GM21825 (cell line): Measurements from ENCODE around the gene CDK6.
"Not testable (repeated sequence)": the region's sequence is repeated elsewhere in the genome, so short reads cannot be mapped to it uniquely, and the experiment has no call there.

Source experiments
- ATAC-seq: cut with Tn5 transposase; IDR thresholded peaks from one replicate; pipeline ENCODE4 v1.9.1; 2021; ENCODE audit warnings: mild to moderate bottlenecking, moderate library complexity; ENCODE audit not compliant: unreplicated experiment

Gene CDK6

DNA sequence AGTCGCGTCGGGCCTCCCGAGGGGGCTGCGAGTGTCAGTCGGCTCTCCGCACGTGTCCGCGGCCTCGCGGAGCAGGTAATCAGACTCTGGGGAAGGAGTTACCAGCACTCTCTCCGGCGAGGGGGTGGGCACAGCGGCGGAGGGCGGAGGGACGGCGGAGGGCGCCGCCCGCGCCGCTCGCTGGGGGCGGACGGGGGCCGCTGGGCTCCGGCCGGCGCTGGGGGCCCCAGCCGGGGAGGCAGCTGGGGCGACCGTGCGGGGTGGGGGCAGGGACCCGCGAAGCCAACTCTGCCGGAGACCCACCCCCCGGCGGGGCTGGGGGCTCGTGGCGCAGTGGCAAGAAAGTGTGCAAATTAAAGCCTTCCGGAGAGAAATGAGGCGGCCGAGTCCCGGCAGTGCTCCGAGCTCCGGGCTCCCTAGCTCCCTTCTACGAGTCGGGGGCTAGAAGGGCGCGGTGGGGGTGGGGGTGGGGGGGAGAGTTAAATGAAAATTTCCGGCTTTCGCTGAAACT is at the start of gene CDK6:
Gene CDK6, minus strand, starts transcription at position 85 of the 511 bp plus-strand sequence. CDS start 3,250 bp downstream, outside the sequence.
- ATAC-seq: peak; percentile 36

DNA sequence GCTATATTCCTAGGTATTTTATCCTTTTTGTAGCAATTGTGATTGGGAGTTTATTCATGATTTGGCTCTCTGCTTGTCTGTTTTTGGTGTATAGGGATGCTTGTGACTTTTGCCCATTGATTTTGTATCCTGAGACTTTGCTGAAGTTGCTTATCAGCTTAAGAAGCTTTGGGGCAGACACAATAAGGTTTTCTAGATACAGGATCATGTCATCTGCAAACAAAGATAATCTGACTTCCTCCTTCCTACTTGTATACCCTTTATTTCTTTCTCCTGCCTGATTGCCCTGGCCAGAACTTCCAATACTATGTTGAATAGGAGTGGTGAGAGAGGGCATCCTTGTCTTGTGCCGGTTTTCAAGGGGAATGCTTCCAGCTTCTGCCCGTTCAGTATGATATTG is 49.7 kb upstream of the CDK6 start:
- not testable (repeated sequence) for ATAC-seq

DNA sequence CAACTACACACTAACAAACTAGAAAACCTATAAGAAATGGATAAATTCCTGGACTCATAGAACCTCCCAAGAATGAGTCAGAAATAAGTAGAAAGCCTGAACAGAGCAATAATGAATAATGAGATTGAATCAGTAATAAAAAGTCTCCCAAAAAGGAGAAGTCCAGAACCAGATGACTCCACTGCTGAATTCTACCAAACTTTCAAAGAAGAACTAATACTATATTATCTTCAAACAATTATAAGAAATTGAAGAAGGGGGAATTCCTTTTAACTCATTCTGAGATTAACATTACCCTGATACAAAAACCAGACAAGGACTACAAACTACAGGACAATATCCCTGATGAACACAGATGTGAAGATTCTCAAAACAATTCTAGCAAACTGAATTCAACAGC is 47.8 kb upstream of the CDK6 start:
- no peak for ATAC-seq

DNA sequence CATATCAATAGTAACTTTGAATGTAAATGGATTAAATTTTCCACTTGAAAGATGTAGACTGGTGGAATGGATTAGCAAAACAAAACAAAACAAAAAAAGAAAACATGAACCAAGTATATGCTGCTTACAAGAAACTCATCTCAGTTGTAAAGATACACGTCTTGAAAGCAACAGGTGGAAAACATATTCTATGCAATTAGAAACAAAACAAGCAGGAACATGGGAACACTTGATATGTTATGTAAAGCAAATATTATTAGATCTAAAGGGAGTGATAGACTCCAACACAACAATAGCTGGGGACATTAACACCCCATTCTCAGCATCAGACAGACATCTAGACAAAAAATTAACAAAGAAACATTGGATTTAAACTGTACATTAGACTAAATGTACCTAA is 46.4 kb upstream of the CDK6 start:
- ATAC-seq: no peak

DNA sequence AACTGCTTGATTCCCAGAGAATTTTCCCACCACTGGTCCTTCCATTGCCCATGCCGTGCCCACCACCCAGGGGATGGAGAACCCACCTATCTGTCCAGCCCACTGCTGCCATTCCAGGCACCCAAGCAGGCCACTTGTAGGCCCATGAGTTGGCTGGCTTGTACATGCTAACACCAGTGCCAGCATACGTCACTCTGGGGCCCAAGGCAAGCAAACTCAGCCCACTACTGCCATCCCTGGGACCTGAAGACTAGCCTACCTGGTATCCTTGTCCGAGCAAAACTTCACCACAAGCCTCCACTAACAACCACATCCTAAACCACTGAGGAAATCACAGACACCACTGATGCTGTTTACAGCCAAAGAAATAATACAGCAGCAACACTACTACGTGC is 44.7 kb upstream of the CDK6 start:
- ATAC-seq: no peak

DNA sequence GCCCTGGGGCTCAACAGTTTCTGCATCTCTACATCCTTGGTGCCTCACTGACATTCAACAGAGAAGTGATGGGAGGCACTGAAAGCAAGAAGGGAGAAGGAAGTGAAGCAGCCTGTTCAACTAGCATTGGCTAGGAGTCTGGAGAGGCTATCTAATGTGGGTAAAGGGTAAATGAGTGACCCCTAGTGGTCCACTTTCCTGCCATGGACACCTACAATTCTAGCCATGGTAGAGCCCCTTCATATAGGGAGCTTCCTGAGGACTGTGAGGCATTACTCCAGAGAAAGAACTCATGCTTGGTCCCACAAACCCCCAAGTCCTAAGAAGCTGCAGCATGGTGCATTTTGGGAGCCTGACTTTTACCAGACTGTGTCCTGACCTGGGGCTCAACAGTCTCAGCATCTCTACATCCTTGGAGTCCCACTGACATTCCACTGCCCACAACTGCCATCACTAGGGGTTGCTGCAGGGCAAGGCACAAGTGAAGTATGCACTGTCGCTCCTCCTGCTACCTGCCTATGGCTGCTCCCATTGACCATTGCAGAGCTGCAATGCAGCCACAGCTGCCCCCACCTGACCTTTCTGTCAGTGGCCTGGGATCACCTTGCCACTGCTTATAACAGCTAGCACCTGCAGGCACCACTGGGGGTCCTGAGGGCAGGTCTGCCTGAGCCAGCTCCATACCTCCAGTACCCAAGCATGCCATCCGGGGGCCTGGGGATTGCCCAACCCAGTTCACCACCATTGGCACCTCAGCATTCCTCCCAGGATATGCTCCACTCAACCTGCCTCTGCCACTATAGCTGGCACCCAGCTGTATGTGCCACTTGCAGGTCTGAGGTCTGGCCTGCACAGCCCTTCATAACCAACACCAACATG is 44.1 kb upstream of the CDK6 start:
- ATAC-seq: no peak

DNA sequence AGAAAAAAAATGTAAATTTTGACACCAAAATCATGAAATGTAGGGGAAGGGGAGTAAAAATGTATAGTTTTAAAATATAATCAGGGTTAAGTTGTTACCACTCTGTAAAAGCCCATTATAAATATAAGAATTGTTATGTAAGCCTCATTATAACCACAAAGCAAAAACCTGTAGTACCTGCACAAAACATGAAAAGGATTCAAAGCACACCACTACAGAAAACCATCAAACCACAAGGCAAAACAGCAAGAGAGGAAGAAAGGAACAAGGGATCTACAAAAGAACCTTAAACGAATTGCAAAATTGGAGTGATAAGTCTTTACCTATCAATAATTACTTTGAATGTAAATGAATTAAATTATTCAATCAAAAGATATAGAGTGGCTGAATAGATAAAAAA is 41.0 kb upstream of the CDK6 start:
- ATAC-seq: no peak

DNA sequence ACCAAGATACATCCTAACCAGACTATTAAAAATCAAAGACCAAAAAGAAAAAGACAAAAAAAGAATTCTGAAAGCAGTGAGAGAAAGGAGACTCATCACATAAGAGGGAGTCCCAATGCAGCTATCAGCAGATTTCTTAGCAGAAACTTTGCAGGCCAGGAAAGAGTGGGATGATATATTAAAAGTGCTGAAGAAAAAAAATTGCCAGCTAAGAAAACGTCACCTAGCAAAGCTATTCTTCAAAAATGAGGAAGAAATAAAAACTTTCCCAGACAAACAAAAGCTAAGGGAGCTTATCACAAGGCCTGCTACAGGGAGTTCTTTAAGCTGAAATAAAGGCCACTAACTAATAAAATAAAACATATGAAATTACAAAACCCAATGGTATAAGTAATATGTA is 40.5 kb upstream of the CDK6 start:
- ATAC-seq: no peak

DNA sequence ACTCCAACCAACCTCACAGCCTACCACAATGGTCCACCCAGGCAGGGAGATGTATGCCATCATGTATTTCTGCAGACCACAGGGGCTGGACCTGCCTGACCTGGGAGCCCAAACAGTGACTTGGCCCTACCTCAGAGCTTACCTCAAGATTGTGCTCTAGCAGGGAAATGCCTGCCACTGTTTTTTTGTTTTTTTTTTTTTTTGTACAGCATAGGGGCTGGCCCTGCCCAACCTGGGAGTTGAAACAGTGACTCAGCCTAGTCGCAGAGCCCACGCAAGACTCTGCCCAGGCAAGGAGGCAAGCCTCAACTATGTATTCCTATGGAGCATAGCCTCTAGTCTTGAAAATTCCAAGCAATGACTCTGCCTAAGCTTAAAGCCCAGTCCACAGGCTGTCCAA is 39.3 kb upstream of the CDK6 start:
- no peak for ATAC-seq

DNA sequence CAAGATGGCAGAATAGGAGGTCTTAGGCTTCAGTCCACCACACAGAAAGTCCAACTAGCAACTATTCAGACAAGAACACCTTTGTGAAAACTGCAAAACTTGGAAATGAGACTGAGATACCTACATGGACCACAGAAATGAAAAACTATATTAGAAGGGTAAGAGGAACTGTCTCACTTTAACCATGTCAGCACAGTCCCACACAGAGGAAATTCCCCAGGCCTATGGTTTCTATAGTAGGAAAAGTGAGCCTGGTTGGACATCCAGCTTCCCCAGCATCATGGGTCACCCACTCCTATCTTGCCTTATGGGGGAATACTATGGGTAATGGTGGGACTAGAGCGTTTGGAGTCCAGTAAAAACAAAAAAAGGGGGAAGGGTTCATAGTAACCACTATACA is 38.8 kb upstream of the CDK6 start:
- no peak for ATAC-seq

DNA sequence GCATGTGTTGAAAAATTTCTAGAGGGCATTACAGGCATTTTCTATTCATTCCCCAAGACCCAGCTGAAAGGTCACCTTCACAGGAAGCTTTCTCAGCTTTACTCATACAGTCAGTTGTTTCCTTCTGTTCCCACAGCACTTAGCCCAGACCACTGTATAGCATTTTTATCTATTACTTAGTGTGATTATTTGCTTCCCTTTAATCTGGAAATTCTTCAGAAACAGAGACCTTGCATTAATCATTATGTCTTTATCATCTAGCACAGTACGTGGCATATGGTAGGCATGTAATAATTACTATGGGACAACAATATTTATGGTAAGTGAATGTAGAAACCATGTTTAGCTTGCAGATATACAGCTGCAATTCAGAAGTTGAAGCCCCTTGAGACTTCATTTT is 38.2 kb upstream of the CDK6 start:
- ATAC-seq: no peak

DNA sequence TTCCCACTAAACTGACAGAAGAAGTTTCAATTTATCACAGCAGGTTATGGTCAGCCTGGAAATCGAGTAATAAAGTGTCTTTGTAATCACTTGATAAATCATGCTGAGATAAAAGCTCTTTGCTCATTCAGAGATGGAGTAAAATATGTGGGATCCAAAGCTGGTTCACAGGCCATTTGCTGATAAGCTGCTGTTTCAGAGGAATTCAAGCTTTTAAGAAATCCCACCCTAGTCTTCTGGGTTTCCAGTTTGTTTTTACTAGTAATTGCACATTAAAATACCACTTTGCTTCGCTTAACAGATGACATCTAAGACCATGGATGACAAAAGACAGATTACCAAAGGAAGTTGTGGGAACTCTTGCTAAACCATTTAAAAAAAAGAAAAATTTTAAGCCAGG is 37.4 kb upstream of the CDK6 start:
- ATAC-seq: no peak

DNA sequence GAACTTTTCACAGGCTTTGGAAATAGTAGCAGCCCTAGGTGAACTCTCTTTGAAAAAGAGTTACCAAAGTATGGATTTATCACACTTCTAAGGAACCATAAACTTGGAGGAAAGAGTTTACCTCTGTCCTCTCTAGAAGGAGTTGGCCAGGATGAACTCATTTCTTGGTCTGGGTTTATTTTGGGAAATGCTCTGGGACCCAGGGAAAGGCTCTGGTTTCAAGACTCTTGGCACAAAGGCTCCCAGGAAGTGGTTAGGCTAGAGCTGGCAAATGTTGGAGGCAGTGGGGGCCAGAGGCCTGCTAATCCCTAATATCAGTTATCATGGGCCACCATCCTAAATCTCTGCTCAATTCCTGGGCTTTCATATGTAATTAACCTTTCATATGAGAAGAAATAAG is 36.3 kb upstream of the CDK6 start:
- ATAC-seq: no peak

DNA sequence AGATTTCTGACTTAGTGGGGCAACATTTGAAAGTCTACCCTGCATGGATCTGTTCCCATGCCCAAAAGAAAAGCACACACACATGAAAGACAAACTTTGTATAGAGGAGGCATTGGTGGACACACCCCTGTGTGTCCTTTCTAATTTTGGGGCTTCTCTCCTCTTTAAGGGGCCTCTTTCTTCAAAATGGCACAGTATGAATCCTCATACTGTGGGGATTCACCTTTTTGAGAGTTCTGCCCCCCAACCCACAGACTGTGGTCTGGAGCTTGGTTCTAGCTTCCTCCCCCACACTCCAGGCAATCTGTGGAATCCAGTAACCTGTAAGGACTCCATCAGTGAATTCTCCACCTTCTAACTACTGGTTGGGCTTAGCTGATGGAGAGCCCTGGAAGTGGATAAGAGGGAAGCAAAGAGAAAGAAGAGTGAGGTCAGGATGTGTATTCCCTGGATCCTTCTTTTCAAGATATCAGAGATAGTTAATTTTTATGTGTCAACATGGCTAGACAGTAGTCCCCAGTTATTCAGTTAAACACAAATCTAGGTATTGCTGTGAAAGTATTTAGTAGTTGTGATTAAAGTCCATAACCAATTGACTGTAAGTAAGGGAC is 32.4 kb upstream of the CDK6 start:
- ATAC-seq: no peak

DNA sequence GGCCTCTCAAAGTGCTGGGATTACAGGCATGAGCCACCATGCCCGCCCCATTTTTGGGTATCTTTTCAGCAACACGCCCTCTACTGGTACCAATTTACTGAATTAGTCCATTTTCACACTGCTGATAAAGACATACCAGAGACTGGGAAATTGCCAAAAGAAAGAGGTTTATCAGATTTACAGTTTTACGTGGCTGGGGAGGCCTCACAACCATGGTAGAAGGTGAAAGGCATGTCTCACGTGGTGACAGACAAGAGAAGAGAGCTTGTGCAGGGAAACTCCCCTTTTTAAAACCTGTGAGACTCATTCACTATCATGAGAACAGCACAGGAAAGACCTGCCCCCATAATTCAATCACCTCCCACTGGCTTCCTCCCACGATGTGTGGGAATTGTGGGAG is 27.8 kb upstream of the CDK6 start:
- ATAC-seq: not testable (repeated sequence)

DNA sequence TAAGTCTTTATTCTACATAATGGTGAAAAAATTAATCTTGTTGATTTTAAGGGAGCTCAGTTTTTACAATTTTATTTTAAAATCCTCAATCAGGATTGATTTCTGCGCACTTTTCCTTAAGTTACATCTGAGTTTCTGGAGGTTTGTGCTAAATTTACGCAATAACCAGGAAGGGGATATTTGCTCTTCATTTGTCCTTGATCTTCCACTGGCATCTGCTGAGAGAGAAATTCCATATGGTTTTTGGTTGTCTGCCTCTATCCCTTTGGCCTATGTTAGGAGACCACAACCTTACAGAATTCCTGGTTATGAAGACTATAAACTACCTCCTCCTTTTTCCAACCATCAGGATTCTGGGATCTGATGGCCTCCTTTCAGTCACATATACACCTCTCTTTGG is 20.1 kb upstream of the CDK6 start:
- ATAC-seq: no peak

DNA sequence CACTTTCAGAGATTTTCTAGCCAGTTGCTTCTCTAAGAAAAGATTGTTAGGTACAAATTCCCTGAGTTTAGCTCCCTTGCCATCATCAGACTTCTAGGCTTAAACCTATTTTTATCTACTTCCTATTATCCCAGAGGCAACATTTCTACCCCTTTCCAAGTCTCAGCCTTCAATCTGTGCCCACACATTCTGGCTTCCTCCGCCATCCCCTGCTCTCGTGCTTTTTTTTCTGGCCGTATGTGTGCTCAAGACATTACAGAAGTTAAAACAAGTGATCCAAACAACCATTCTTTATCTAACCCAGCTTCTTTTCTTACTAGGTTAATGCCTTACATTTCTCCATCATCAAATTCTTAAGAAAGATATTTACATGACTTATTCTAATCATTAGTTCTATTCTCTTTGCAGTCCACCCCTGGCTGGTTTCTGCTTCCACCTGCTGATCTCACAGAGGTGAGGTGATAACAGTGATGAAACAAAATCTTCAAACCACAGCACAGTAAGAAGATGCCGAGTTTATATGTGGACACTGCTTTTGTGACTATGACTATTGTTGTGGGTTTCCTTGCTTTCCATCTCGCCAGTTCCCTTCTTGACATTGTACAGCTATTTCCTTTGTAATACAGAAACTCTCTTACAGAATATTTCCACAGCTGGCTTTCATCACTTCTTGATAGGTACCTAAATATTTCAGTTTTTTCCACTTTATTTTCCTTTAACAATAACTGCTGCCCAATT is 18.3 kb upstream of the CDK6 start:
- ATAC-seq: no peak

DNA sequence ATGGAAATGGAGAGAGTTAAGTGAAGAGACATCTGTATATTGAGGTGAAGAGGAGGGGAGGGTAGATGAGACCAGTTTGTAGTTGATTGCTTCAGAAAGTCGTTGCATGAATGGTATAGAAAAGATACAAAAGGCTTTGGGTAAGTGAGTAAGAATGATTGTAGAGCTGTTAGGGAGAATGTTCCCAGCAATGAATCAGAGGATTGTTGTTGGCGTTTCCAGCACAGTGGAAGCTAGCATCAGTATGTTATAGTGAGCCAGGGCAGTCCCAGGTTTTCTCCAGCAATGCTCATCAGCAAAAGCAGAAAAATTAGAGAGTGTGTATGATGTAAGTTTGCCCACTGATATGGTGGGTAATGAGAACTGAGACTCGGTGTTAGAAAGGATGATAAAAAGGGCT is 15.4 kb upstream of the CDK6 start:
- ATAC-seq: no peak

DNA sequence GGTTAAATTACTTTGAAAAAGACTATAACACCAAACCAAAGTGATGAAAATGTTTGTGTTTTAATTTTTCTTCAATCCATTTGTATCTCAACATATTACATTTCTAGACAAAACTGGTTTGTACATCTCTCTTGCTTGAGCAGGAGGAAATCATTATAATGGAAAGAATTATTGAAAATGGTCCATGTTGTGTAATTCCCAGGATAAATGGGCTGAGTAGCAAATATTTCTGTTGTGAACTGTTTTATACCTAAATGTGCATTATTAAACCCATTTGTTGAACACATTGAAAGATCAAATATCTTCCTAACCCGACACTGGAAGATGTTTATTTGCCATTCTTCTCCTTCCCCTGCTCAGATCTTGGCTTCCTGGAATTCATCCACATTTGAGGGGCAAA is 14.1 kb upstream of the CDK6 start:
- no peak for ATAC-seq

DNA sequence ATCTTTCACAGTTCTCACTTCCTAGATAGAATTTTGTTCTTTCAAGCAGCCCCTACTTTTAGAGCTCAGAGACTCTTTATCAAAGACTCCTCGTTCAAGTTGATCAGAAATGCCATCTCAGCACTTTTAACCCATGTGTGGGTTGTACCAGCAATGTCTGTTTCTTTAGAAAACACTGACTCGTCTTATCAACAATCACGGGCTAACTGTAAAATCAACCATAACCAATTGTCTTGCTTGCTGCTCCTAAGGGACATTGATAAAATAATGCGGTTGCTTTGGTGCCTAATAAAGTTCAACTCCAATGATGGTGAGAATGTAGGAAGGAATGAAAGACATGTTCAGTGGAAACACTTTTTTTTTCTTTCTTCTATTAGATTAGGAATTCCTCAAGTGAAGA is 12.9 kb upstream of the CDK6 start:
- no peak for ATAC-seq

DNA sequence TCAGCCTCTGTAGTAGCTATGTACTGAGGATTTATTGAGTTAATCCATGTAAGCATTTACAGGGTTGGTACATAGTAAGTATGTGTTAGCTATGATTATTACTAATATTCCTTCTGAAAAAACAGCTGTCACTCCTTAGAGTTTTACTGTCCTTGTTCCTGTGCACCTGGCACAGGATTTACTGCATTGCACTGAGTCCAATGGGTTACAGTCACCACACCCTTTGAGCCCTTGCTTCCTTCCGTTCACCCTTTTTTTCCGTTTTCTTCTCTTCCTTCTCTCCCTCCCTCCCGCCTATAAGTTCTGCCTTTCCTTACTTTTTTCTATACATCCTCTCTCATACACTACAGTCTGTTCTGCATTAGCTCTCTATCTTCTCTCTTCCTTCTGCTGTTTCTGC is 12.5 kb upstream of the CDK6 start:
- ATAC-seq: no peak

DNA sequence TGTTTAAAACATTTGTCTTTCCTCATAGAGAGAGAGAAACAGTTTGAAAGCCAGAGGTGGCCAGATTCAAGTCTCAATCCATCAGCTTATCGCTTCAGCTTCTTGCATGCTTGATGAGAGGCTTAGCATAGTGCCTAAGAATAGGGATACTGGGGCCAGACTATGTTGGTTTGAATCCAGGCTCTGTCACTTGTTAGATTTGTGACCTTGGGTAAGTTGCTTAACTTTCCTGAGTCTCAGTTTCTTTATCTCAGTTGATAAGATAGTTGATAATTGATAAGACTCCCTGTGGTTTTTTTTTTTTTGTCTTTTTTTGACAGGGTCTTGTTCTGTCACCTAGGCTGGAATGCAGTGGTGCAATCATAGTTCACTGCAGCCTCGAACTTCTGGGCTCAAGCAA is 12.1 kb upstream of the CDK6 start:
- ATAC-seq: no peak
